Gastrocnemius medialis (tissue), 4 donors: ENCODE data around the gene PLCE1.

Experiments
- POLR2A ChIP-seq, 2 donors: fragments of 450-650 bp; IDR thresholded peaks; one replicate each; pipeline ENCODE4 v1.6.1; 2017; ENCODE audit warnings: antibody characterized with exemption in 2 of 2, mild to moderate bottlenecking in 2 of 2, moderate library complexity in 2 of 2
- TF ChIP-seq, protein P1 (sequence below), 5 experiments: fragments of 450-650 bp in 3 of 5; fragments of 200-600 bp in 2 of 5; sonication (generic) in 2 of 5; IDR thresholded peaks in 4 of 5; conservative IDR thresholded peaks in 1 of 5; 1 replicate in 4 of 5; 2 replicates in 1 of 5; pipeline ENCODE4 v1.5.1; 2016 to 2019; ENCODE audit warnings: antibody characterized with exemption in 5 of 5, mild to moderate bottlenecking in 3 of 5, moderate library complexity in 3 of 5

DNA sequence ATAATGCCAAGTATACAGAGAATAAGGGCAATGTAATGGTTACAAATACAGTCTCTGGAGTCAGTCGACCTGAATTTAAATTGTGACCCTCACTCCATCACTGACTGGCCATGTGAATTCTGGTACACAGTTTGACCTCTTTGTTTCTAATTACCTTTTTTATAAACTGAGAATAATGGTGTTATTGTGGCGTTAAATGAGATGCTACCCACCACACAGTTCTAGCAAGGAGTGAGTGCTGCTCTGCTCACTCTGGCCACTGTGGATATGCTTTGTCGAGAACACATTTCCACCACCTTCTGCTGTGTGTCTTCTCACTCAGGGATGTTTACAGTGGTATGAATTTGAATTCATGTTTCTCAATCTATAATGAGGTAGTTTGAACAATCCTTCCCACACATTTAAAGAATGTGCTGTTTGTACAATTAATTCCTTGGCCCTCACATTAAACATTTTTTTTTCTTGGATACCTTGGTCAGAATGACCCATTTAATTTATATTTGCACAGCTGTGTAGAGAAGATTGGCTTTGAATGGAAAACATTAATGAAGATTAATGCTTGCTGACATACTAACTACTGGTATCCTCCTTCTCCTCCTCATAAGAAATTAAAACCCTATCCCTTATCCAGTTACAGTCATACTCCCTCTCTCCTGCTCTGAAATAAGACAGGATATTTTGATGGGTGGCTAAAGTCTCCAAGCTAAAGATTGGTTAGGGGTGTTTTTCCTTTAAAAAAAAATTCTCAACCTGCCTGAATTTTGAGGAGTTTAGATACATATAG, 42.4 kb downstream of the PLCE1 start:
- TF ChIP-seq, protein P1, sequence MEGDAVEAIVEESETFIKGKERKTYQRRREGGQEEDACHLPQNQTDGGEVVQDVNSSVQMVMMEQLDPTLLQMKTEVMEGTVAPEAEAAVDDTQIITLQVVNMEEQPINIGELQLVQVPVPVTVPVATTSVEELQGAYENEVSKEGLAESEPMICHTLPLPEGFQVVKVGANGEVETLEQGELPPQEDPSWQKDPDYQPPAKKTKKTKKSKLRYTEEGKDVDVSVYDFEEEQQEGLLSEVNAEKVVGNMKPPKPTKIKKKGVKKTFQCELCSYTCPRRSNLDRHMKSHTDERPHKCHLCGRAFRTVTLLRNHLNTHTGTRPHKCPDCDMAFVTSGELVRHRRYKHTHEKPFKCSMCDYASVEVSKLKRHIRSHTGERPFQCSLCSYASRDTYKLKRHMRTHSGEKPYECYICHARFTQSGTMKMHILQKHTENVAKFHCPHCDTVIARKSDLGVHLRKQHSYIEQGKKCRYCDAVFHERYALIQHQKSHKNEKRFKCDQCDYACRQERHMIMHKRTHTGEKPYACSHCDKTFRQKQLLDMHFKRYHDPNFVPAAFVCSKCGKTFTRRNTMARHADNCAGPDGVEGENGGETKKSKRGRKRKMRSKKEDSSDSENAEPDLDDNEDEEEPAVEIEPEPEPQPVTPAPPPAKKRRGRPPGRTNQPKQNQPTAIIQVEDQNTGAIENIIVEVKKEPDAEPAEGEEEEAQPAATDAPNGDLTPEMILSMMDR (IDR thresholded peaks at IDR 0.05 in 4 of 5, conservative IDR thresholded peaks at IDR 0.05 in 1 of 5) = no peak
- TF ChIP-seq POLR2A (IDR thresholded peaks at IDR 0.05) = no peak
